Right atrium auricular region (tissue), 2 donors: ENCODE data around the gene GPR139. TPM values are rescaled to one million over a fixed set of nuclear protein-coding genes. Genes with fewer than 3 reads are reported as not detected.

Experiments used
- DNase-seq: peaks from one replicate; pipeline ENCODE4 v3.0.0-alpha.2; 2019; ENCODE audit warnings: low spot score
- H3K27ac ChIP-seq, 2 donors: fragments of 200-600 bp; sonication (generic); 1 replicate in 1 of 2; 2 replicates in 1 of 2; pipeline ENCODE4 v1.5.1; 2016 to 2019
- H3K27me3 ChIP-seq, 2 donors: fragments of 200-600 bp; sonication (generic); one replicate each; pipeline versions ENCODE4 v1.5.1 to v1.6.0; 2017 to 2019
- H3K36me3 ChIP-seq: fragments of 200-600 bp; sonication (generic); one replicate; pipeline ENCODE4 v1.5.1; 2016
- H3K4me1 ChIP-seq, 2 donors: fragments of 200-600 bp; sonication (generic); one replicate each; pipeline versions ENCODE4 v1.5.1 to v1.6.0; 2017 to 2019
- H3K4me3 ChIP-seq, 2 donors: fragments of 200-600 bp; sonication (generic); 1 replicate in 1 of 2; 2 replicates in 1 of 2; pipeline ENCODE4 v1.5.1; 2017 to 2019; ENCODE audit warnings: mild to moderate bottlenecking in 1 of 2, moderate library complexity in 1 of 2
- H3K9me3 ChIP-seq, 2 donors: fragments of 200-600 bp; sonication (generic); one replicate each; pipeline ENCODE4 v1.5.1; 2019
- total RNA-seq, 2 donors: library from RNA; depleted of rRNA; stranded (reverse); fragments of >200 nt; gene quantifications; one replicate each; pipeline ENCODE4 v1.1.0, GENCODE V29; 2016
- TF ChIP-seq, protein P1 (sequence below), 2 donors: fragments of 200-600 bp; sonication (generic); IDR thresholded peaks; one replicate each; pipeline ENCODE4 v1.5.1; 2019; ENCODE audit warnings: antibody characterized with exemption in 2 of 2

GPR139 gene
- total RNA-seq, 2 donors from 2014 or later = not detected

DNA sequence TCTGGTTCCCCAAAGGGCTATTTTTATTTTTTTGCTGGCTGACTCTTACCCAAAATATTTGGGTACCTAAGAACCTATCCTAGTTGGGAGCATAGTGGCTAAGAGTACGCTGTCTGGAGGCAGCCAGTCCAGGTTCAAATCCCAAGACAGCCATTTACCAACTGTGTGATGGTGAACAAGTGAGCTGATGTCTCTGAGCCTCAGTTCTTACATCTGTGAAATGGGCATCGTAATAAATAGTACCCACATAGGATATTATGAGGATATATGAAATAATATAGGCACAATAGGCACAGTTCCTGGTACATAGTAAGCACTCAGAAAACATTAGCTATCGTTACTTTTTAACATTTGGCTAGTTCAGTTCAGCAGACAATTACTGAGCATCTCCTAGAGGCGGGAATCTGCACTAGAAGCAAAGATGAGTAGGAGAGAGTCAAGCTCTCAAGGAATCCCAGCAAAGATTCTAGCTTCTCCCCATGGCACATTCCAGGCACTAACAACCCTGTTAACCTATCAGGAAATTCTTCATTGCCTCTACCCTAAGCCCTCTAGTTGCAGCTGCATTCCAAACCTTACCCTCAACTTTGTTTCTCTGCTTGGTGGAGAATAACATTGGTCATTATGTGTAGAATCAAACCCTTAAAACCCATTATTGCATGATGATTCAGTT, 31.6 kb downstream of the GPR139 start:
- Histone ChIP-seq H3K4me3 (no peak overlapping the region), H3K36me3 (no peaks in the 10 kb centered on the region), H3K27ac (no peak overlapping the region), H3K9me3 (peaks cover 0 to 8% of the 10 kb centered on the region in 2 donors), H3K4me1 (no peaks in the 10 kb centered on the region), H3K27me3 (no peaks in the 10 kb centered on the region)
- TF ChIP-seq, protein P1, sequence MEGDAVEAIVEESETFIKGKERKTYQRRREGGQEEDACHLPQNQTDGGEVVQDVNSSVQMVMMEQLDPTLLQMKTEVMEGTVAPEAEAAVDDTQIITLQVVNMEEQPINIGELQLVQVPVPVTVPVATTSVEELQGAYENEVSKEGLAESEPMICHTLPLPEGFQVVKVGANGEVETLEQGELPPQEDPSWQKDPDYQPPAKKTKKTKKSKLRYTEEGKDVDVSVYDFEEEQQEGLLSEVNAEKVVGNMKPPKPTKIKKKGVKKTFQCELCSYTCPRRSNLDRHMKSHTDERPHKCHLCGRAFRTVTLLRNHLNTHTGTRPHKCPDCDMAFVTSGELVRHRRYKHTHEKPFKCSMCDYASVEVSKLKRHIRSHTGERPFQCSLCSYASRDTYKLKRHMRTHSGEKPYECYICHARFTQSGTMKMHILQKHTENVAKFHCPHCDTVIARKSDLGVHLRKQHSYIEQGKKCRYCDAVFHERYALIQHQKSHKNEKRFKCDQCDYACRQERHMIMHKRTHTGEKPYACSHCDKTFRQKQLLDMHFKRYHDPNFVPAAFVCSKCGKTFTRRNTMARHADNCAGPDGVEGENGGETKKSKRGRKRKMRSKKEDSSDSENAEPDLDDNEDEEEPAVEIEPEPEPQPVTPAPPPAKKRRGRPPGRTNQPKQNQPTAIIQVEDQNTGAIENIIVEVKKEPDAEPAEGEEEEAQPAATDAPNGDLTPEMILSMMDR (IDR thresholded peaks at IDR 0.05) = no peak
- DNase-seq = no peak

DNA sequence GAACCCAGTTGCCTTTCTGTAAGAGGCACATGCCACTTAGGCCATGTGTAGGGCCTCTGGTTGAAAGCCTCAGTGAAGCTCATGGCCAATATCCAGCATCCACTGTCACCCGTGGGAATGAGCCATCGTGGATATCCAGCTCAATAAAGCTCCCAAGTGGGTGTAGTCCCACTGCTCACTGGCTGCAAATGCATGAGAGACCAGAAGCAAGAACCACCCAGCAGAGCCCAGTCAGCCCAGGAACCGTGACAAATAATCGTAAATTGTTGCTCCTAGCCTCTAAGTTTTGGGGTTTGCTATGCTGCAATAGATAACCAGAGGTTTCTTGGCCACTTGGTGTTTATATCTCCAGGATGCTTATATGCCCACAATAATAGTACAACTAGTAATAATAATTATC, 33.7 kb downstream of the GPR139 start:
- no peak overlapping the region for H3K27ac ChIP-seq
- peaks cover 0 to 8% of the 10 kb centered on the region in 2 donors for H3K9me3 ChIP-seq
- no peaks in the 10 kb centered on the region for H3K4me1 ChIP-seq

DNA sequence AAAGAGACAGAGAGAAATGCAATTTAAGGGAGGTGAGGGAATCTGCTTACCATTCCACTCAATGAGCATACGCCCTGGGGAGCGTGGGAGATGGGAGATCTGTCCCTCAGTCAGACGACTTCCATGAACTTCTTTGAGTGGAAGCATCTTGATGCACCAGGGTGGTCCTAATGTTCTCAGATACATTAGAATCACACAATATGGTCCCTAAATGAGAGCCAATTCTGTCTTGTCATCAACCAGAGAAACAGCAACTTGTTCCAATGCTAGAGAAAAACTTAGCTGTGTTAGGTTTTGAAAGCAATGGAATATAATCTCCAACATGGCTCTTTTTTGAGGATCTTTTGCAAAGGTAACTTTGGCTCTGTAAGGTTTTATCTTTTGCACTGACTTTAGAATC, 44.1 kb downstream of the GPR139 start:
- Histone ChIP-seq H3K4me1 (no peaks in the 10 kb centered on the region), H3K27me3 (no peaks in the 10 kb centered on the region), H3K4me3 (no peak overlapping the region), H3K9me3 (no peaks in the 10 kb centered on the region), H3K27ac (no peak overlapping the region), H3K36me3 (no peaks in the 10 kb centered on the region)
- TF ChIP-seq, protein P1 (IDR thresholded peaks at IDR 0.05) = no peak
- no peak for DNase-seq

More for the DNA sequence above, 33.7 kb downstream of the GPR139 start:
- TF ChIP-seq, protein P1 (IDR thresholded peaks at IDR 0.05) = no peak
- no peaks in the 10 kb centered on the region for H3K36me3 ChIP-seq
- no peak for DNase-seq
- no peak overlapping the region for H3K4me3 ChIP-seq
- no peaks in the 10 kb centered on the region for H3K27me3 ChIP-seq

DNA sequence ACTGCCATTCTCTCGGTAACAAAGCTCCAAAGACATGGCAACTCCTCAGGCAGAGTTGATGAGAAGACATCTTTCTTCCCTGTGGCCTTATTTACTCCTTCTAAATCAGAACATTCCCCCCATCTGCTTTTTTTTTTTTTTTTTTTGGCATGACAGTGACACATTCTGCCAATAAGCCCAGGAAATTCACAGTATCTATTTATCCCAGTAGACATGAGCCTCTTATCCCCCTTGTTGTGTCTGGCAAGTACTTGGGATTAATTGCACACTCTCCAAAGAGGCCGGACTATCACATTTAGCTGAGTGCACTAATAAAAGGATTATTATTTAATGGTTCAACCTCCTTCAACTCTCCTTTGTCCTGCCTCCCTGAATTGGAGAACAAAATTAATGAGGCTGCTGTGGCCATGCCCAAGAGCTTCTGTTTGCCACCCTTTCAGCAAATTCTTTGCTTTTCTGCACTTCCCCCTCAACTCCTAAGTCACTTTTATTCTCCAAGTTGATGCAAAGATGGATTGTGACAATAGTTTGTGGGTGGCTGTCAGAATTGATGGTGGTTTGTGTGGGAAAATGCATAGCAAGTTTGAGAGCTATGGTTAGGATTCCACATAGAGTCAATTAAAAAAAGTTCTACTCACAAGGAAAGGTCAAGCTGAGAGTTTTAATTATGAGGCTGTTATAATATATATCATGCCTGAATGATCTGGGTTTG, 47.2 kb downstream of the GPR139 start:
- Histone ChIP-seq H3K27me3 (no peaks in the 10 kb centered on the region), H3K9me3 (no peaks in the 10 kb centered on the region), H3K4me1 (no peaks in the 10 kb centered on the region), H3K4me3 (no peak overlapping the region), H3K36me3 (no peaks in the 10 kb centered on the region), H3K27ac (no peak overlapping the region)
- TF ChIP-seq, protein P1 (IDR thresholded peaks at IDR 0.05) = no peak
- no peak for DNase-seq

DNA sequence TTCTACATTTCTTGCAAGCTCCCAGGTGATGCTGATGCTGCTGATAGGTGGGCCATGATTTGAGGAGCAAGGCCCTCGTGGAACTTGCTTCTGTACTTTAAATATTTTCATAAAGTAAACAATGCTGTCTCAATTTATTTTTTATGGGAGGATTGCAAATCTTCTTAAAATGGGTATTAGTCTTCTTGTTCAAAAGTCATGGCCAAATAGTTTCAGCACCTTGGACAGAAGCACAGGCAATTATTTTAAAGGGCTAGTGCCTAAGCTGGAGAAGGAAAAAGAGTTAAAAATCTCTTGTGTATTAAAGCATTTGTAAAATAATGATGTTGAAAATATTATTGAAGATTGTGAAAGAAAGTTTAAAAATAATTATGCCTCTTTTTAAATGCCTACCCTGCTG, 50.5 kb downstream of the GPR139 start:
- Histone ChIP-seq H3K4me3 (no peak overlapping the region), H3K9me3 (no peaks in the 10 kb centered on the region), H3K27ac (no peak overlapping the region), H3K36me3 (no peaks in the 10 kb centered on the region), H3K27me3 (no peaks in the 10 kb centered on the region), H3K4me1 (no peaks in the 10 kb centered on the region)
- DNase-seq = no peak
- TF ChIP-seq, protein P1 (IDR thresholded peaks at IDR 0.05) = no peak
